ENCODE data around the gene SLC9A2. TPM values are rescaled to one million over a fixed set of nuclear protein-coding genes. Genes with fewer than 3 reads are reported as not detected.

Gene SLC9A2
- total RNA-seq, 1 donor from 2014 or later = 0.32 TPM

GRCh38 chr2:102674836-102675235, 55.5 kb downstream of the SLC9A2 start:
- no peak for TF ChIP-seq CTCF (IDR thresholded peaks at IDR 0.05; ENCODE audit: insufficient read depth, low read depth, low read length)
- TF ChIP-seq EZH2 (IDR thresholded peaks at IDR 0.05; ENCODE audit: insufficient read depth, low read length) = no peak
- H3K4me2 ChIP-seq (ENCODE audit: low read length) = no peak overlapping the region
- no peaks in the 10 kb centered on the region for H3K9me3 Mint-ChIP-seq (ENCODE audit: unreplicated experiment)
- FAIRE-seq (no peak), DNase-seq (ENCODE audit: low read depth) (no peak)
- no peaks in the 10 kb centered on the region for H3K79me2 ChIP-seq (ENCODE audit: insufficient read depth, low read length)
- H3K27me3 Mint-ChIP-seq (ENCODE audit: low read depth, unreplicated experiment) = peaks cover 5% of the 10 kb centered on the region
- no peak overlapping the region for H3K4me3 Mint-ChIP-seq (ENCODE audit: unreplicated experiment)
- no peak overlapping the region for H3K27ac Mint-ChIP-seq (ENCODE audit: unreplicated experiment)
- H3K36me3 ChIP-seq (ENCODE audit: insufficient read depth, low read length) = no peaks in the 10 kb centered on the region
- no peak overlapping the region for H2AFZ ChIP-seq (ENCODE audit: low read depth, low read length)
- no peaks in the 10 kb centered on the region for H4K20me1 ChIP-seq (ENCODE audit: insufficient read depth, low read length)
- no peak overlapping the region for H3K4me3 ChIP-seq (ENCODE audit: insufficient read depth, low read depth, low read length)
- H3K9me3 ChIP-seq (ENCODE audit: insufficient read depth, low read depth, low read length) = no peaks in the 10 kb centered on the region
- no peak overlapping the region for H3K27ac ChIP-seq (ENCODE audit: low read depth, low read length)
- no peaks in the 10 kb centered on the region for H3K27me3 ChIP-seq (ENCODE audit: insufficient read depth, low read length)
- no peaks in the 10 kb centered on the region for H3K4me1 ChIP-seq (ENCODE audit: insufficient read depth, low read length)
- no peak overlapping the region for H3K9ac ChIP-seq (ENCODE audit: low read length)
- no peaks in the 10 kb centered on the region for H3K4me1 Mint-ChIP-seq (ENCODE audit: low read depth, unreplicated experiment)
- no peaks in the 10 kb centered on the region for H3K36me3 Mint-ChIP-seq (ENCODE audit: low read depth, unreplicated experiment)

- no peaks in the 10 kb centered on the region for H3K9me3 ChIP-seq (ENCODE audit: insufficient read depth, low read depth, low read length)
- Mint-ChIP-seq H3K4me3 (ENCODE audit: unreplicated experiment) (no peak overlapping the region), H3K9me3 (ENCODE audit: unreplicated experiment) (peaks cover 2% of the 10 kb centered on the region), H3K4me1 (ENCODE audit: low read depth, unreplicated experiment) (no peaks in the 10 kb centered on the region), H3K36me3 (ENCODE audit: low read depth, unreplicated experiment) (no peaks in the 10 kb centered on the region), H3K27ac (ENCODE audit: unreplicated experiment) (no peak overlapping the region), H3K27me3 (ENCODE audit: low read depth, unreplicated experiment) (peaks cover 8% of the 10 kb centered on the region)
- no peaks in the 10 kb centered on the region for H3K27me3 ChIP-seq (ENCODE audit: insufficient read depth, low read length)
- H3K4me1 ChIP-seq (ENCODE audit: insufficient read depth, low read length) = no peaks in the 10 kb centered on the region
- no peak for TF ChIP-seq EZH2 (IDR thresholded peaks at IDR 0.05; ENCODE audit: insufficient read depth, low read length)
- no peak for TF ChIP-seq CTCF (IDR thresholded peaks at IDR 0.05; ENCODE audit: insufficient read depth, low read depth, low read length)
- FAIRE-seq (no peak), DNase-seq (ENCODE audit: low read depth) (no peak)
- no peaks in the 10 kb centered on the region for H3K36me3 ChIP-seq (ENCODE audit: insufficient read depth, low read length)
- H2AFZ ChIP-seq (ENCODE audit: low read depth, low read length) = no peak overlapping the region
- no peak overlapping the region for H3K4me3 ChIP-seq (ENCODE audit: insufficient read depth, low read depth, low read length)
- H3K79me2 ChIP-seq (ENCODE audit: insufficient read depth, low read length) = no peaks in the 10 kb centered on the region
- H3K27ac ChIP-seq (ENCODE audit: low read depth, low read length) = no peak overlapping the region
- no peaks in the 10 kb centered on the region for H4K20me1 ChIP-seq (ENCODE audit: insufficient read depth, low read length)
- H3K4me2 ChIP-seq (ENCODE audit: low read length) = no peak overlapping the region
- H3K9ac ChIP-seq (ENCODE audit: low read length) = no peak overlapping the region
These were observed 58.2 kb downstream of the SLC9A2 start for GRCh38 chr2:102677244-102678215.

GRCh38 chr2:102678442-102678841, 59.1 kb downstream of the SLC9A2 start:
- Histone ChIP-seq H3K4me1 (ENCODE audit: insufficient read depth, low read length) (no peaks in the 10 kb centered on the region), H3K9ac (ENCODE audit: low read length) (no peak overlapping the region), H3K27ac (ENCODE audit: low read depth, low read length) (no peak overlapping the region), H3K9me3 (ENCODE audit: insufficient read depth, low read depth, low read length) (no peaks in the 10 kb centered on the region), H3K4me3 (ENCODE audit: insufficient read depth, low read depth, low read length) (no peak overlapping the region), H3K36me3 (ENCODE audit: insufficient read depth, low read length) (no peaks in the 10 kb centered on the region), H4K20me1 (ENCODE audit: insufficient read depth, low read length) (no peaks in the 10 kb centered on the region), H2AFZ (ENCODE audit: low read depth, low read length) (no peak overlapping the region), H3K4me2 (ENCODE audit: low read length) (no peak overlapping the region), H3K27me3 (ENCODE audit: insufficient read depth, low read length) (no peaks in the 10 kb centered on the region), H3K79me2 (ENCODE audit: insufficient read depth, low read length) (no peaks in the 10 kb centered on the region)
- Mint-ChIP-seq H3K9me3 (ENCODE audit: unreplicated experiment) (peaks cover 2% of the 10 kb centered on the region), H3K4me3 (ENCODE audit: unreplicated experiment) (no peak overlapping the region), H3K36me3 (ENCODE audit: low read depth, unreplicated experiment) (no peaks in the 10 kb centered on the region), H3K27ac (ENCODE audit: unreplicated experiment) (no peak overlapping the region), H3K4me1 (ENCODE audit: low read depth, unreplicated experiment) (no peaks in the 10 kb centered on the region), H3K27me3 (ENCODE audit: low read depth, unreplicated experiment) (peaks cover 14% of the 10 kb centered on the region)
- DNase-seq (ENCODE audit: low read depth) (no peak), FAIRE-seq (no peak)
- TF ChIP-seq CTCF (IDR thresholded peaks at IDR 0.05; ENCODE audit: insufficient read depth, low read depth, low read length) (no peak), EZH2 (IDR thresholded peaks at IDR 0.05; ENCODE audit: insufficient read depth, low read length) (no peak)
